ENCODE measurements around the gene ZC3HAV1. TPM values are rescaled to one million over a fixed set of nuclear protein-coding genes. Genes with fewer than 3 reads are reported as not detected.

Gene ZC3HAV1
- polyA plus RNA-seq, 1 of the 3 experiments (the other 2 are of a cell fraction), result 11.2 TPM

GRCh38 chr7:139075031-139075652, 34.4 kb downstream of the ZC3HAV1 start:
- 17% methylated on average over 9 of the region's 9 CpGs for WGBS (ENCODE audit: low lambda C conversion rate)
- CTCF ChIA-PET, result interaction anchor here (0.6 to 4.5 kb wide), 68 partner anchors 11 to 1071 kb away, joined by 3 to 140 read pairs (median 5); partner anchors contain the start of gene ZC3HAV1L
- Histone ChIP-seq H3K27ac (ENCODE audit: low read depth in 2 of 2, low read length in 1 of 2) (peak overlapping the region; percentile 23 to 52; a peak in 2 of 4 replicates), H3K9ac (no peak overlapping the region), H3K4me3 (ENCODE audit: low read depth in 2 of 2, low read length in 1 of 2) (peak overlapping the region in 1 of 2 experiments; percentile 2; a peak in 1 of 4 replicates), H3K9me3 (no peaks in the 10 kb centered on the region), H3K4me2 (peak overlapping the region; percentile 35; the same call in 1 of the 2 replicates), H3K36me3 (replicated peaks in 1 of 2; ENCODE audit: control insufficient read depth in 1 of 2, insufficient read depth in 2 of 2, low read length in 1 of 2) (peaks cover 37 to 44% of the 10 kb centered on the region in 2 experiments), H4K20me1 (ENCODE audit: insufficient read depth) (no peaks in the 10 kb centered on the region), H3F3A (replicated peaks; ENCODE audit: insufficient read depth) (peaks cover 9% of the 10 kb centered on the region), H3K27me3 (ENCODE audit: insufficient read depth) (no peaks in the 10 kb centered on the region), H3K4me1 (ENCODE audit: control insufficient read depth in 1 of 2, insufficient read depth in 2 of 2, low read depth in 1 of 2, low read length in 1 of 2) (peaks cover 0 to 3% of the 10 kb centered on the region in 2 experiments; a peak in 2 of 4 replicates), H2AFZ (ENCODE audit: low read depth) (0 out of 2 replicates have a peak overlapping the region, but pooled peaks have one; percentile 71), H3K9me2 (no peaks in the 10 kb centered on the region), H3K79me2 (ENCODE audit: insufficient read depth) (no peaks in the 10 kb centered on the region)
- TF ChIP-seq REST (IDR thresholded peaks at IDR 0.05; ENCODE audit: low read depth, low read length) (no peak), RFX5 (IDR thresholded peaks at IDR 0.05; ENCODE audit: low read length) (peak; percentile 76), RCOR1 (IDR thresholded peaks at IDR 0.05; ENCODE audit: low read length) (peak; percentile 13; the same call in 1 of the 2 replicates), RAD21 (IDR thresholded peaks at IDR 0.05; ENCODE audit: low read length) (peak; percentile 97), SIN3A (IDR thresholded peaks at IDR 0.05; ENCODE audit: borderline replicate concordance, low read depth, low read length) (peak; percentile 62; the same call in 1 of the 2 replicates), ELF1 (IDR thresholded peaks at IDR 0.05) (no peak; the same call in 1 of the 2 replicates), CTCF (IDR thresholded peaks at IDR 0.05) (peak; percentile 99), MXI1 (IDR thresholded peaks at IDR 0.05; ENCODE audit: low read depth, low read length) (0 out of 2 replicates have a peak, but pooled peaks have one; percentile 38), SMC3 (IDR thresholded peaks at IDR 0.05; ENCODE audit: low read depth, low read length) (peak; percentile 83), TEAD4 (IDR thresholded peaks at IDR 0.05; ENCODE audit: borderline replicate concordance, insufficient read depth) (peak; percentile 76), NFIC (IDR thresholded peaks at IDR 0.05; ENCODE audit: borderline replicate concordance) (no peak)
- POLR2A ChIA-PET, result interaction anchor here (0.6 kb wide), 1 partner anchor 21 kb away, joined by 3 read pairs; no protein-coding TSS in a partner anchor
- DNase-seq, result peak; percentile 84

Measured in SK-N-SH (cell line).